GM23338 (cell line): ENCODE results near the gene UXS1. TPM values are rescaled to one million over a fixed set of nuclear protein-coding genes. Genes with fewer than 3 reads are reported as not detected.

ENCODE experiments used
- ATAC-seq: fragments of 200-7000 bp; cut with Tn5 transposase; 3 replicates; pipeline ENCODE4 v1.9.1; 2020
- DNase-seq: peaks from one replicate; pipeline ENCODE4 v3.0.0-alpha.2; 2015; ENCODE audit warnings: low spot score
- H2AFZ ChIP-seq: fragments of 200-600 bp; sonication (generic); 2 replicates; pipeline ENCODE4 v1.8.0; 2016; ENCODE audit warnings: antibody characterized with exemption, mild to moderate bottlenecking, moderate library complexity
- H3F3A ChIP-seq: fragments of 200-600 bp; sonication (generic); replicated peaks from 2 replicates; pipeline ENCODE4 v1.8.0; 2017; ENCODE audit warnings: antibody characterized with exemption, mixed run types, low read depth
- H3K27ac ChIP-seq: fragments of 200-600 bp; sonication (generic); 2 replicates; pipeline ENCODE4 v1.6.1; 2016; ENCODE audit warnings: low read depth
- H3K27me3 ChIP-seq: fragments of 200-600 bp; sonication (generic); 2 replicates; pipeline ENCODE4 v1.8.0; 2016; ENCODE audit warnings: mild to moderate bottlenecking, mixed run types, moderate library complexity; ENCODE audit not compliant: insufficient read depth
- H3K36me3 ChIP-seq: fragments of 200-600 bp; sonication (generic); 2 replicates; pipeline ENCODE4 v1.8.0; 2016; ENCODE audit warnings: mild to moderate bottlenecking; ENCODE audit not compliant: insufficient read depth
- H3K4me1 ChIP-seq: fragments of 200-600 bp; sonication (generic); 2 replicates; pipeline ENCODE4 v1.8.0; 2016; ENCODE audit warnings: mild to moderate bottlenecking, moderate library complexity; ENCODE audit not compliant: insufficient read depth
- H3K4me2 ChIP-seq: fragments of 200-600 bp; sonication (generic); 2 replicates; pipeline ENCODE4 v1.7.1; 2017; ENCODE audit warnings: mixed run types
- H3K4me3 ChIP-seq: fragments of 200-600 bp; sonication (generic); 2 replicates; pipeline ENCODE4 v1.6.1; 2016; ENCODE audit warnings: mixed run types
- H3K79me2 ChIP-seq: fragments of 200-600 bp; sonication (generic); replicated peaks from 2 replicates; pipeline ENCODE4 v1.8.0; 2017; ENCODE audit warnings: mild to moderate bottlenecking; ENCODE audit not compliant: insufficient read depth
- H3K9me2 ChIP-seq: fragments of 200-600 bp; sonication (generic); 2 replicates; pipeline ENCODE4 v1.8.0; 2017; ENCODE audit not compliant: insufficient read depth
- H4K20me1 ChIP-seq: fragments of 200-600 bp; sonication (generic); replicated peaks from 2 replicates; pipeline ENCODE4 v1.8.0; 2017; ENCODE audit warnings: mild to moderate bottlenecking; ENCODE audit not compliant: insufficient read depth
- H3K27ac Mint-ChIP-seq: 2 replicates; pipeline ENCODE4 v1.8.0; 2020; ENCODE audit warnings: inconsistent platforms, mild to moderate bottlenecking, moderate library complexity, mixed read lengths
- H3K27me3 Mint-ChIP-seq: 3 replicates; pipeline ENCODE4 v1.8.0; 2022; ENCODE audit warnings: low read depth, mild to moderate bottlenecking, moderate library complexity, mixed read lengths, inconsistent platforms; ENCODE audit not compliant: insufficient read depth, poor library complexity
- H3K36me3 Mint-ChIP-seq: 3 replicates; pipeline ENCODE4 v1.8.0; 2021; ENCODE audit warnings: low read depth, mild to moderate bottlenecking, inconsistent platforms, moderate library complexity, mixed read lengths
- H3K4me1 Mint-ChIP-seq: 3 replicates; pipeline ENCODE4 v1.8.0; 2020; ENCODE audit warnings: mild to moderate bottlenecking, inconsistent platforms, mixed read lengths
- H3K4me3 Mint-ChIP-seq: 3 replicates; pipeline ENCODE4 v1.8.0; 2021; ENCODE audit warnings: moderate library complexity, mild to moderate bottlenecking, inconsistent platforms, mixed read lengths
- H3K9me3 Mint-ChIP-seq: 3 replicates; pipeline ENCODE4 v1.8.0; 2020; ENCODE audit warnings: moderate library complexity, mild to moderate bottlenecking, inconsistent platforms, mixed read lengths
- CTCF ChIP-seq, 2 experiments: fragments of 200-600 bp in 1 of 2; sonication (generic) in 1 of 2; conservative IDR thresholded peaks; 2 replicates each; pipeline versions ENCODE4 v1.5.1 to v1.6.1; 2016 to 2017; ENCODE audit warnings: antibody characterized with exemption in 2 of 2, low read depth in 2 of 2, mild to moderate bottlenecking in 2 of 2, moderate library complexity in 1 of 2
- EZH2 ChIP-seq: fragments of 200-600 bp; sonication (generic); IDR thresholded peaks from one replicate; pipeline ENCODE4 v1.8.0; 2017; ENCODE audit warnings: antibody characterized with exemption, mild to moderate bottlenecking, low read depth; ENCODE audit not compliant: unreplicated experiment
- JUNB ChIP-seq: IDR thresholded peaks from one replicate; pipeline ENCODE4 v1.6.1; 2016; ENCODE audit warnings: antibody characterized with exemption; ENCODE audit not compliant: unreplicated experiment
- NANOG ChIP-seq: IDR thresholded peaks from 2 replicates; pipeline ENCODE4 v1.6.1; 2016; ENCODE audit warnings: antibody characterized with exemption, borderline replicate concordance
- POLR2AphosphoS5 ChIP-seq: IDR thresholded peaks from 2 replicates; pipeline ENCODE4 v1.6.1; 2016; ENCODE audit warnings: antibody characterized with exemption, low read depth
- STAT1 ChIP-seq: IDR thresholded peaks from one replicate; pipeline ENCODE4 v1.6.1; 2016; ENCODE audit warnings: antibody characterized with exemption; ENCODE audit not compliant: unreplicated experiment
- ZNF114 ChIP-seq: fragments of 250-450 bp; sonication (Bioruptor Pico); IDR thresholded peaks from 2 replicates; pipeline ENCODE4 v1.5.0; 2020; ENCODE audit warnings: mild to moderate bottlenecking, moderate library complexity
- ZNF331 ChIP-seq: fragments of 250-450 bp; sonication (Bioruptor Pico); IDR thresholded peaks from 2 replicates; pipeline ENCODE4 v1.5.0; 2020; ENCODE audit warnings: low read depth, mild to moderate bottlenecking, moderate library complexity
- ZNF462 ChIP-seq: fragments of 250-450 bp; sonication (Bioruptor Pico); IDR thresholded peaks from 2 replicates; pipeline ENCODE4 v1.5.0; 2020; ENCODE audit warnings: mild to moderate bottlenecking, moderate library complexity
- polyA plus RNA-seq: library from polyadenylated mRNA; unstranded; fragments of >200 nt; fragmentation: Nextera tagmentation; extraction: Ambion mirVana; gene quantifications from 2 replicates; pipeline ENCODE4 v1.2.1, GENCODE V29; 2016
- total RNA-seq: library from RNA; depleted of rRNA; stranded (reverse); fragments of >200 nt; shearing (Covaris generic); gene quantifications from 2 replicates; pipeline ENCODE4 v1.2.3, GENCODE V29; 2014
- TF ChIP-seq, protein P1 (sequence below): IDR thresholded peaks from 2 replicates; pipeline ENCODE4 v1.6.1; 2016; ENCODE audit warnings: antibody characterized with exemption
- TF ChIP-seq, protein P2 (sequence below): IDR thresholded peaks from one replicate; pipeline ENCODE4 v1.6.1; 2018; ENCODE audit warnings: antibody characterized with exemption; ENCODE audit not compliant: unreplicated experiment

UXS1 gene
- total and polyA plus RNA-seq, 2 experiments from 2014 or later, result 48.7 to 131 TPM

GRCh38 chr2:106140913-106141312 is 53.2 kb downstream of the UXS1 start (continued):
- TF ChIP-seq ZNF462 (CRISPR knock-in tag) (no peak), ZNF331 (CRISPR knock-in tag) (no peak), ZNF114 (no peak)
- TF ChIP-seq, protein P1, sequence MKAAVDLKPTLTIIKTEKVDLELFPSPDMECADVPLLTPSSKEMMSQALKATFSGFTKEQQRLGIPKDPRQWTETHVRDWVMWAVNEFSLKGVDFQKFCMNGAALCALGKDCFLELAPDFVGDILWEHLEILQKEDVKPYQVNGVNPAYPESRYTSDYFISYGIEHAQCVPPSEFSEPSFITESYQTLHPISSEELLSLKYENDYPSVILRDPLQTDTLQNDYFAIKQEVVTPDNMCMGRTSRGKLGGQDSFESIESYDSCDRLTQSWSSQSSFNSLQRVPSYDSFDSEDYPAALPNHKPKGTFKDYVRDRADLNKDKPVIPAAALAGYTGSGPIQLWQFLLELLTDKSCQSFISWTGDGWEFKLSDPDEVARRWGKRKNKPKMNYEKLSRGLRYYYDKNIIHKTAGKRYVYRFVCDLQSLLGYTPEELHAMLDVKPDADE, result no peak

- Mint-ChIP-seq H3K4me3 (no peak overlapping the region), H3K36me3 (peaks cover 45% of the 10 kb centered on the region), H3K27me3 (peaks cover 3% of the 10 kb centered on the region), H3K9me3 (peaks cover 4% of the 10 kb centered on the region; the same call in 1 of the 3 replicates), H3K4me1 (peaks cover 31% of the 10 kb centered on the region), H3K27ac (no peak overlapping the region; the same call in 1 of the 2 replicates)
- DNase-seq, result no peak
- Histone ChIP-seq H3F3A (no peaks in the 10 kb centered on the region), H3K4me2 (no peak overlapping the region), H3K36me3 (peaks cover 9% of the 10 kb centered on the region; the same call in 1 of the 2 replicates), H3K79me2 (peaks cover 65% of the 10 kb centered on the region), H3K9me2 (no peaks in the 10 kb centered on the region), H3K27me3 (no peaks in the 10 kb centered on the region), H3K4me3 (no peak overlapping the region), H4K20me1 (peaks cover 14% of the 10 kb centered on the region; the same call in 1 of the 2 replicates), H3K27ac (no peak overlapping the region), H3K4me1 (peaks cover 14% of the 10 kb centered on the region; the same call in 1 of the 2 replicates), H2AFZ (no peak overlapping the region)
- peak; percentile 59; the same call in 2 of the 3 replicates for ATAC-seq
- TF ChIP-seq, protein P2, sequence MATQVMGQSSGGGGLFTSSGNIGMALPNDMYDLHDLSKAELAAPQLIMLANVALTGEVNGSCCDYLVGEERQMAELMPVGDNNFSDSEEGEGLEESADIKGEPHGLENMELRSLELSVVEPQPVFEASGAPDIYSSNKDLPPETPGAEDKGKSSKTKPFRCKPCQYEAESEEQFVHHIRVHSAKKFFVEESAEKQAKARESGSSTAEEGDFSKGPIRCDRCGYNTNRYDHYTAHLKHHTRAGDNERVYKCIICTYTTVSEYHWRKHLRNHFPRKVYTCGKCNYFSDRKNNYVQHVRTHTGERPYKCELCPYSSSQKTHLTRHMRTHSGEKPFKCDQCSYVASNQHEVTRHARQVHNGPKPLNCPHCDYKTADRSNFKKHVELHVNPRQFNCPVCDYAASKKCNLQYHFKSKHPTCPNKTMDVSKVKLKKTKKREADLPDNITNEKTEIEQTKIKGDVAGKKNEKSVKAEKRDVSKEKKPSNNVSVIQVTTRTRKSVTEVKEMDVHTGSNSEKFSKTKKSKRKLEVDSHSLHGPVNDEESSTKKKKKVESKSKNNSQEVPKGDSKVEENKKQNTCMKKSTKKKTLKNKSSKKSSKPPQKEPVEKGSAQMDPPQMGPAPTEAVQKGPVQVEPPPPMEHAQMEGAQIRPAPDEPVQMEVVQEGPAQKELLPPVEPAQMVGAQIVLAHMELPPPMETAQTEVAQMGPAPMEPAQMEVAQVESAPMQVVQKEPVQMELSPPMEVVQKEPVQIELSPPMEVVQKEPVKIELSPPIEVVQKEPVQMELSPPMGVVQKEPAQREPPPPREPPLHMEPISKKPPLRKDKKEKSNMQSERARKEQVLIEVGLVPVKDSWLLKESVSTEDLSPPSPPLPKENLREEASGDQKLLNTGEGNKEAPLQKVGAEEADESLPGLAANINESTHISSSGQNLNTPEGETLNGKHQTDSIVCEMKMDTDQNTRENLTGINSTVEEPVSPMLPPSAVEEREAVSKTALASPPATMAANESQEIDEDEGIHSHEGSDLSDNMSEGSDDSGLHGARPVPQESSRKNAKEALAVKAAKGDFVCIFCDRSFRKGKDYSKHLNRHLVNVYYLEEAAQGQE, result no peak
- no peak for TF ChIP-seq JUNB
- TF ChIP-seq STAT1, result no peak
- TF ChIP-seq EZH2, result no peak
- no peak for TF ChIP-seq NANOG
- TF ChIP-seq ZNF114, result no peak
- no peak for TF ChIP-seq CTCF (conservative IDR thresholded peaks at IDR 0.05; ENCODE audit: low read depth in 2 of 2)
- TF ChIP-seq, protein P1, result no peak
- TF ChIP-seq POLR2AphosphoS5, result no peak
Measured at GRCh38 chr2:106140113-106140512, 54.0 kb downstream of the UXS1 start.
